ENCODE results near the gene FOXO6. TPM values are rescaled to one million over a fixed set of nuclear protein-coding genes. Genes with fewer than 3 reads are reported as not detected.

The FOXO6 gene
- polyA plus RNA-seq, 1 of the 3 experiments (the other 2 are of a cell fraction), result 0.35 TPM

DNA sequence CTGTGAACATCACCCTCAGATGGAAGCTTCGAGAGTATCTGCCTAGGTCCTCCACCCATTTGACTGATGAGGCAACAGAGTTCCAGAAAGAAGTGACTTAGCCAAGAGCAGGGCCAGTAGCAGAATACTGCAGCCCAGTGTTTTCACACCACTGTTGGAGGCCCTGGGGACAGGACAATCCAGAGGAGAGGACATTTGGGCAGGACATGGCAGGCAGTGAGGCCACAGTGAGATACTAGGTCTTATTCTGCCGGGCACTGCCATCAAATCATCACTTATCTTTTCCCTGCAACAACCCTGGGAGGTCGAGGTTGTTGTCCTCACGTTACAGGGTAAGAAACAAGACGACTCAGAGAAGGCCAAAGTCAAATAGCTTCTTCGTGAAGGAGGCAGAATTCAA lies 5.5 kb upstream of the FOXO6 start:
- Histone ChIP-seq H2AFZ (ENCODE audit: low read depth) (no peak overlapping the region), H3K36me3 (replicated peaks in 1 of 2; ENCODE audit: control insufficient read depth in 1 of 2, insufficient read depth in 2 of 2, low read length in 1 of 2) (no peaks in the 10 kb centered on the region), H3K4me3 (ENCODE audit: low read depth in 2 of 2, low read length in 1 of 2) (no peak overlapping the region), H3K4me1 (ENCODE audit: control insufficient read depth in 1 of 2, insufficient read depth in 2 of 2, low read depth in 1 of 2, low read length in 1 of 2) (peaks cover 23% of the 10 kb centered on the region in 2 experiments; a peak in 3 of 4 replicates), H4K20me1 (ENCODE audit: insufficient read depth) (no peaks in the 10 kb centered on the region), H3K4me2 (no peak overlapping the region), H3K9ac (no peak overlapping the region), H3K27ac (ENCODE audit: low read depth in 2 of 2, low read length in 1 of 2) (no peak overlapping the region), H3F3A (replicated peaks; ENCODE audit: insufficient read depth) (no peaks in the 10 kb centered on the region), H3K79me2 (ENCODE audit: insufficient read depth) (no peaks in the 10 kb centered on the region), H3K9me2 (no peaks in the 10 kb centered on the region), H3K9me3 (no peaks in the 10 kb centered on the region), H3K27me3 (ENCODE audit: insufficient read depth) (no peaks in the 10 kb centered on the region)
- WGBS (ENCODE audit: low lambda C conversion rate), result 83% methylated on average over 6 of the region's 6 CpGs
- no peak for DNase-seq
- POLR2A ChIA-PET, result no interaction called here
- CTCF ChIA-PET, result interaction anchor here (0.7 to 9.1 kb wide), 7 partner anchors 9 to 77 kb away, joined by 3 to 55 read pairs (median 4); no protein-coding TSS in a partner anchor
- TF ChIP-seq FOXM1 (IDR thresholded peaks at IDR 0.05; ENCODE audit: low read depth) (no peak), JUND (IDR thresholded peaks at IDR 0.05) (no peak), ELF1 (IDR thresholded peaks at IDR 0.05) (no peak), CTCF (IDR thresholded peaks at IDR 0.05) (no peak), TEAD4 (IDR thresholded peaks at IDR 0.05; ENCODE audit: borderline replicate concordance, insufficient read depth) (no peak), IRF3 (IDR thresholded peaks at IDR 0.05; ENCODE audit: low read depth, low read length) (no peak), EP300 (IDR thresholded peaks at IDR 0.05; ENCODE audit: borderline replicate concordance in 1 of 2, low read depth in 1 of 2, low read length in 1 of 2) (no peak), USF1 (IDR thresholded peaks at IDR 0.05; ENCODE audit: borderline replicate concordance, low read depth) (no peak), RXRA (IDR thresholded peaks at IDR 0.05; ENCODE audit: borderline replicate concordance, low read depth) (no peak)

GRCh38 chr1:41356752-41357151 lies 4.5 kb upstream of the FOXO6 start:
- WGBS (ENCODE audit: low lambda C conversion rate), result 92% methylated on average over 4 of the region's 4 CpGs
- no peak overlapping the region for H3K27ac ChIP-seq (ENCODE audit: low read depth in 2 of 2, low read length in 1 of 2)
- no peaks in the 10 kb centered on the region for H3K9me2 ChIP-seq
- no peaks in the 10 kb centered on the region for H3K9me3 ChIP-seq
- H2AFZ ChIP-seq (ENCODE audit: low read depth), result no peak overlapping the region
- H3K4me2 ChIP-seq, result no peak overlapping the region
- POLR2A ChIA-PET, result no interaction called here
- no peaks in the 10 kb centered on the region for H3K27me3 ChIP-seq (ENCODE audit: insufficient read depth)
- H3K9ac ChIP-seq, result no peak overlapping the region
- H3F3A ChIP-seq (replicated peaks; ENCODE audit: insufficient read depth), result no peaks in the 10 kb centered on the region
- TF ChIP-seq PBX3 (IDR thresholded peaks at IDR 0.05) (no peak), RFX5 (IDR thresholded peaks at IDR 0.05; ENCODE audit: low read length) (no peak), MXI1 (IDR thresholded peaks at IDR 0.05; ENCODE audit: low read depth, low read length) (no peak), TCF12 (IDR thresholded peaks at IDR 0.05) (no peak), MEF2A (IDR thresholded peaks at IDR 0.05; ENCODE audit: borderline replicate concordance, low read depth) (no peak), YY1 (IDR thresholded peaks at IDR 0.05; ENCODE audit: low read depth) (no peak), MAX (IDR thresholded peaks at IDR 0.05; ENCODE audit: low read depth) (no peak), JUND (IDR thresholded peaks at IDR 0.05) (no peak), FOXM1 (IDR thresholded peaks at IDR 0.05; ENCODE audit: low read depth) (no peak), CHD2 (IDR thresholded peaks at IDR 0.05; ENCODE audit: low read length, partially characterized antibody) (no peak)
- TF ChIP-seq, protein P1, sequence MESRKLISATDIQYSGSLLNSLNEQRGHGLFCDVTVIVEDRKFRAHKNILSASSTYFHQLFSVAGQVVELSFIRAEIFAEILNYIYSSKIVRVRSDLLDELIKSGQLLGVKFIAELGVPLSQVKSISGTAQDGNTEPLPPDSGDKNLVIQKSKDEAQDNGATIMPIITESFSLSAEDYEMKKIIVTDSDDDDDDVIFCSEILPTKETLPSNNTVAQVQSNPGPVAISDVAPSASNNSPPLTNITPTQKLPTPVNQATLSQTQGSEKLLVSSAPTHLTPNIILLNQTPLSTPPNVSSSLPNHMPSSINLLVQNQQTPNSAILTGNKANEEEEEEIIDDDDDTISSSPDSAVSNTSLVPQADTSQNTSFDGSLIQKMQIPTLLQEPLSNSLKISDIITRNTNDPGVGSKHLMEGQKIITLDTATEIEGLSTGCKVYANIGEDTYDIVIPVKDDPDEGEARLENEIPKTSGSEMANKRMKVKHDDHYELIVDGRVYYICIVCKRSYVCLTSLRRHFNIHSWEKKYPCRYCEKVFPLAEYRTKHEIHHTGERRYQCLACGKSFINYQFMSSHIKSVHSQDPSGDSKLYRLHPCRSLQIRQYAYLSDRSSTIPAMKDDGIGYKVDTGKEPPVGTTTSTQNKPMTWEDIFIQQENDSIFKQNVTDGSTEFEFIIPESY (IDR thresholded peaks at IDR 0.05; ENCODE audit: borderline replicate concordance, low read depth), result no peak
- peaks cover 24 to 26% of the 10 kb centered on the region in 2 experiments; a peak in 3 of 4 replicates for H3K4me1 ChIP-seq (ENCODE audit: control insufficient read depth in 1 of 2, insufficient read depth in 2 of 2, low read depth in 1 of 2, low read length in 1 of 2)
- H4K20me1 ChIP-seq (ENCODE audit: insufficient read depth), result no peaks in the 10 kb centered on the region
- H3K79me2 ChIP-seq (ENCODE audit: insufficient read depth), result no peaks in the 10 kb centered on the region
- no peaks in the 10 kb centered on the region for H3K36me3 ChIP-seq (replicated peaks in 1 of 2; ENCODE audit: control insufficient read depth in 1 of 2, insufficient read depth in 2 of 2, low read length in 1 of 2)
- CTCF ChIA-PET, result interaction anchor here (0.7 to 9.1 kb wide), 9 partner anchors 10 to 134 kb away, joined by 3 to 55 read pairs (median 3); no protein-coding TSS in a partner anchor
- no peak overlapping the region for H3K4me3 ChIP-seq (ENCODE audit: low read depth in 2 of 2, low read length in 1 of 2)
- DNase-seq, result no peak
